Stomach (tissue), 9 donors: ENCODE results near the gene CTR9. TPM values are rescaled to one million over a fixed set of nuclear protein-coding genes. Genes with fewer than 3 reads are reported as not detected.

Experiments
- DNase-seq, 2 donors: peaks; one replicate each; pipeline versions ENCODE4 v3.0.0 to v3.0.0-alpha.2; 2013 to 2019
- H3K27ac ChIP-seq, 5 donors: fragments of 200-600 bp in 4 of 5; sonication (generic) in 4 of 5; one replicate each; pipeline ENCODE4 v1.5.1; 2013 to 2019; ENCODE audit warnings: mild to moderate bottlenecking in 1 of 5, moderate library complexity in 1 of 5
- H3K27me3 ChIP-seq, 3 donors: fragments of 200-600 bp; sonication (generic); one replicate each; pipeline ENCODE4 v1.5.1; 2017 to 2019; ENCODE audit warnings: mixed run types in 1 of 3
- H3K36me3 ChIP-seq, 4 donors: fragments of 200-600 bp; sonication (generic); 1 replicate in 3 of 4; 2 replicates in 1 of 4; pipeline ENCODE4 v1.5.1; 2016 to 2019
- H3K4me1 ChIP-seq, 4 donors: fragments of 200-600 bp; sonication (generic); one replicate each; pipeline ENCODE4 v1.5.1; 2016 to 2019
- H3K4me3 ChIP-seq, 4 donors: fragments of 200-600 bp; sonication (generic) in 3 of 4; one replicate each; pipeline ENCODE4 v1.5.1; 2016 to 2019; ENCODE audit warnings: mild to moderate bottlenecking in 1 of 4
- H3K9me3 ChIP-seq, 4 donors: fragments of 200-600 bp; sonication (generic); one replicate each; pipeline ENCODE4 v1.5.1; 2016 to 2019
- CTCF ChIP-seq, 7 experiments: fragments of 450-650 bp in 4 of 7; fragments of 200-600 bp in 3 of 7; sonication (generic) in 3 of 7; IDR thresholded peaks; one replicate each; pipeline ENCODE4 v1.5.1; 2016 to 2019; ENCODE audit warnings: antibody characterized with exemption in 7 of 7, control low read depth in 2 of 7, mild to moderate bottlenecking in 1 of 7
- EP300 ChIP-seq: sonication (generic); formaldehyde crosslinking; IDR thresholded peaks from one replicate; pipeline ENCODE4 v1.6.1; 2017; ENCODE audit warnings: antibody characterized with exemption
- POLR2A ChIP-seq, 4 donors: fragments of 450-650 bp; IDR thresholded peaks; one replicate each; pipeline ENCODE4 v1.6.1; 2016; ENCODE audit warnings: antibody characterized with exemption in 4 of 4, control low read depth in 2 of 4, mild to moderate bottlenecking in 1 of 4, moderate library complexity in 1 of 4
- POLR2AphosphoS5 ChIP-seq, 3 donors: sonication (generic); formaldehyde crosslinking; IDR thresholded peaks; one replicate each; pipeline ENCODE4 v1.6.1; 2016; ENCODE audit warnings: antibody characterized with exemption in 3 of 3
- WGBS, 5 donors: extraction: QIAGEN DNeasy Blood & Tissue Kit in 3 of 5; methylation state at CpG; one replicate each; pipeline versions ENCODE4 v1.1.5 to v1.1.7; 2013 to 2018; 5-methylcytosine and 5-hydroxymethylcytosine counted together
- intact Hi-C: fragments of 100-400 bp; cut with DNase I; formaldehyde crosslinking; loops from one replicate; pipeline ENCODE4 v1.15.1; 2023; ENCODE audit warnings: low total_unique reads
- polyA plus RNA-seq, 3 donors: library from polyadenylated mRNA; stranded (reverse); fragments of 200-250 nt; gene quantifications; one replicate each; pipeline ENCODE4 v1.2.3, GENCODE V29; 2013
- total RNA-seq, 5 donors: library from RNA; depleted of rRNA; stranded (reverse); fragments of >200 nt; gene quantifications; one replicate each; pipeline versions ENCODE4 v1.1.0 to v1.2.3, GENCODE V29; 2014 to 2016
- donor health status: healthy with polysubstance abuse.
- donor health status: Bipolar disorder and iron deficiency.
- donor health status: healthy.

CTR9 gene
- total and polyA plus RNA-seq, 8 donors, result 9.1 to 39.5 (median 10.4) TPM

- no peak overlapping the region for H3K27ac ChIP-seq
- H3K4me3 ChIP-seq, result no peak overlapping the region
- peaks cover 8 to 31% (median 16%) of the 10 kb centered on the region in 4 donors for H3K4me1 ChIP-seq
- no peaks in the 10 kb centered on the region for H3K27me3 ChIP-seq
- TF ChIP-seq POLR2A (IDR thresholded peaks at IDR 0.05) (no peak), EP300 (no peak), POLR2AphosphoS5 (IDR thresholded peaks at IDR 0.05) (no peak), CTCF (IDR thresholded peaks at IDR 0.05) (no peak)
- no peaks in the 10 kb centered on the region for H3K36me3 ChIP-seq
- no peaks in the 10 kb centered on the region for H3K9me3 ChIP-seq
- intact Hi-C loops, result no loop called here
- no peak for DNase-seq
Observed at GRCh38 chr11:10747733-10748132, 3.3 kb upstream of the CTR9 start.

GRCh38 chr11:10749476-10749875, 1.6 kb upstream of the CTR9 start:
- 64 to 79% (median 73%) methylated on average over 2 of the region's 2 CpGs for WGBS, 5 donors
- TF ChIP-seq CTCF (IDR thresholded peaks at IDR 0.05) (no peak), EP300 (no peak), POLR2AphosphoS5 (IDR thresholded peaks at IDR 0.05) (no peak), POLR2A (IDR thresholded peaks at IDR 0.05) (no peak)
- no peak overlapping the region for H3K4me3 ChIP-seq

GRCh38 chr11:10751581-10751940, 515 bp downstream of the CTR9 start:
- peaks cover 9 to 29% (median 22%) of the 10 kb centered on the region in 4 donors for H3K4me1 ChIP-seq
- peak overlapping the region; percentile 90 to 99 (median 94) for H3K27ac ChIP-seq

More at GRCh38 chr11:10749476-10749875, 1.6 kb upstream of the CTR9 start:
- intact Hi-C loops, result no loop called here
- Histone ChIP-seq H3K27ac (no peak overlapping the region), H3K9me3 (no peaks in the 10 kb centered on the region), H3K4me1 (peaks cover 9 to 29% (median 22%) of the 10 kb centered on the region in 4 donors), H3K27me3 (no peaks in the 10 kb centered on the region), H3K36me3 (peaks cover 0 to 12% (median 0%) of the 10 kb centered on the region in 4 donors)
- no peak for DNase-seq

GRCh38 chr11:10752061-10752460, 1.0 kb downstream of the CTR9 start:
- no peak for DNase-seq
- 24 to 42% (median 30%) methylated on average over 2 of the region's 2 CpGs for WGBS, 5 donors
- Histone ChIP-seq H3K27ac (peak overlapping the region in 2 of 5 donors; percentile 94 to 95), H3K36me3 (peaks cover 0 to 36% (median 0%) of the 10 kb centered on the region in 4 donors), H3K4me3 (peak overlapping the region; percentile 68 to 89 (median 76)), H3K27me3 (no peaks in the 10 kb centered on the region), H3K4me1 (peaks cover 9 to 29% (median 22%) of the 10 kb centered on the region in 4 donors), H3K9me3 (no peaks in the 10 kb centered on the region)
- TF ChIP-seq CTCF (IDR thresholded peaks at IDR 0.05), result no peak
- TF ChIP-seq EP300, result no peak
- no peak for TF ChIP-seq POLR2AphosphoS5 (IDR thresholded peaks at IDR 0.05)
- no peak for TF ChIP-seq POLR2A (IDR thresholded peaks at IDR 0.05)
- intact Hi-C loops, result no loop called here

More at GRCh38 chr11:10751581-10751940, 515 bp downstream of the CTR9 start:
- Histone ChIP-seq H3K27me3 (no peaks in the 10 kb centered on the region), H3K36me3 (peaks cover 0 to 33% (median 0%) of the 10 kb centered on the region in 4 donors), H3K4me3 (peak overlapping the region; percentile 68 to 89 (median 76)), H3K9me3 (no peaks in the 10 kb centered on the region)
- intact Hi-C loops, result no loop called here
- DNase-seq, result no peak
- no peak for TF ChIP-seq POLR2AphosphoS5 (IDR thresholded peaks at IDR 0.05)
- no peak for TF ChIP-seq POLR2A (IDR thresholded peaks at IDR 0.05)
- TF ChIP-seq EP300, result no peak
- TF ChIP-seq CTCF (IDR thresholded peaks at IDR 0.05), result no peak
- WGBS, 5 donors, result 0 to 2% (median 1%) methylated on average over 12 to 14 of the region's 14 CpGs
